CD8-positive, alpha-beta memory T cell (primary cell): ENCODE measurements around the gene ARHGAP44. TPM values are rescaled to one million over a fixed set of nuclear protein-coding genes. Genes with fewer than 3 reads are reported as not detected.

Source experiments
- CTCF ChIA-PET: fragments of 350-600 bp; sonication (Branson Sonifier 250); formaldehyde crosslinking; loops from one replicate; lab custom pipeline; 2021; ENCODE audit warnings: antibody characterized with exemption; lab: Charles Lee
- POLR2A ChIA-PET: fragments of 350-600 bp; sonication (Branson Sonifier 250); formaldehyde crosslinking; loops from one replicate; lab custom pipeline; 2021; ENCODE audit warnings: antibody characterized with exemption; lab: Charles Lee
- DNase-seq, 5 donors: peaks; one replicate each; pipeline versions ENCODE4 v3.0.0 to v3.0.0-alpha.2; 2020 to 2022; ENCODE audit warnings: mixed read lengths in 1 of 5
- H3K27ac ChIP-seq: one replicate; pipeline ENCODE4 v1.7.0; 2013; ENCODE audit warnings: low read depth, mild to moderate bottlenecking, low read length, moderate library complexity
- H3K27me3 ChIP-seq: 2 replicates; pipeline ENCODE4 v1.7.0; 2013; ENCODE audit warnings: low read length, mild to moderate bottlenecking; ENCODE audit not compliant: insufficient read depth, poor library complexity, severe bottlenecking
- H3K36me3 ChIP-seq: 2 replicates; pipeline ENCODE4 v1.7.0; 2013; ENCODE audit warnings: mild to moderate bottlenecking, low read length, moderate library complexity; ENCODE audit not compliant: insufficient read depth
- H3K4me1 ChIP-seq: 2 replicates; pipeline ENCODE4 v1.7.0; 2013; ENCODE audit warnings: mild to moderate bottlenecking, low read length, moderate library complexity; ENCODE audit not compliant: insufficient read depth
- H3K4me3 ChIP-seq: 2 replicates; pipeline ENCODE4 v1.7.0; 2013; ENCODE audit warnings: mild to moderate bottlenecking, low read length
- H3K9me3 ChIP-seq: 2 replicates; pipeline ENCODE4 v1.7.0; 2013; ENCODE audit warnings: mild to moderate bottlenecking, low read length
- H3K27ac Mint-ChIP-seq, 8 donors: one replicate each; pipeline ENCODE4 v1.8.0; 2020 to 2021; ENCODE audit warnings: mixed read lengths in 8 of 8, mild to moderate bottlenecking in 6 of 8, inconsistent platforms in 3 of 8, moderate library complexity in 3 of 8
- H3K27me3 Mint-ChIP-seq, 2 donors: one replicate each; pipeline ENCODE4 v1.8.0; 2020 to 2021; ENCODE audit warnings: mixed read lengths in 2 of 2, mild to moderate bottlenecking in 1 of 2, moderate library complexity in 1 of 2
- H3K36me3 Mint-ChIP-seq, 3 donors: one replicate each; pipeline ENCODE4 v1.8.0; 2020 to 2021; ENCODE audit warnings: mixed read lengths in 3 of 3, inconsistent platforms in 1 of 3, mild to moderate bottlenecking in 1 of 3
- H3K4me1 Mint-ChIP-seq, 3 donors: one replicate each; pipeline ENCODE4 v1.8.0; 2020 to 2021; ENCODE audit warnings: mixed read lengths in 3 of 3, inconsistent platforms in 1 of 3, mild to moderate bottlenecking in 1 of 3
- H3K4me3 Mint-ChIP-seq, 7 donors: one replicate each; pipeline ENCODE4 v1.8.0; 2020 to 2021; ENCODE audit warnings: mixed read lengths in 7 of 7, mild to moderate bottlenecking in 6 of 7, moderate library complexity in 4 of 7, inconsistent platforms in 2 of 7
- H3K9me3 Mint-ChIP-seq, 5 donors: one replicate each; pipeline ENCODE4 v1.8.0; 2020 to 2022; ENCODE audit warnings: mixed read lengths in 5 of 5, mild to moderate bottlenecking in 3 of 5, moderate library complexity in 2 of 5, inconsistent platforms in 1 of 5
- polyA plus RNA-seq: library from polyadenylated mRNA; unstranded; fragments of 300-500 nt; fragmentation: Illumina TruSeq; gene quantifications from one replicate; pipeline ENCODE4 v1.2.3, GENCODE V29; 2021
- total RNA-seq, 2 experiments: library from RNA; stranded (reverse); gene quantifications; one replicate each; pipeline ENCODE4 v1.2.3, GENCODE V29; 2021

Gene ARHGAP44
- total and polyA plus RNA-seq, 3 experiments from 2014 or later: not detected

DNA sequence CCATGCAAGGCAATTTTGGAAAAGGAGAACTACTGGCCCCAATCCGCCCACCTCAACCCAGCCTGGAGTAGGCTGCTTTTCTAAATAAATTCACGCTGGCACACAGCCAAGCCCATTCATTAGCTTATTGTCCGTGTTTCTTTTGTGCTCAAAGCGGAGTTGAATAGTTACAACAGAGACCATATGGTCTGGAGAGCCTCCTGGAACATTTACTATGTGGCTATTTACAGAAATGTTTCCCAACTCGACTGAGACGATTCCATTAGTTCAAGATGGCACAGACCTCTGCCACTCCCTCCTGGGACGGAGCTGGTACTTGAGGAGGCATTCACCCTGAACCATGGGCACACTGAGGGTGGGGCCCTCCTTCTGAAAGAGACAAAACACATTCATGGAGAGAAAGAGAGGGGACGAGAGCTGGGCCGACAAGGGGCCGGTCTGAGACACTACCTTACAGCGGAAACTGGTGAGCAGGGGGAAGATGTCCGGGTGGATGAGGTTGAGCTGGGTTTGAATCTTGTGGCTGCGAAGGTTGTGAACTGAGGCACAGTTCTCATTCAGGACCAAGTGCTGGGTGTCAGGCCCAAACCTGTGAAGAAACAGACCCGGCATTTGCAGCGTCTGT, 212.8 kb downstream of the ARHGAP44 start:
- H3K36me3 Mint-ChIP-seq: peaks cover 4 to 65% (median 14%) of the 10 kb centered on the region in 3 donors
- no peak overlapping the region for H3K27ac Mint-ChIP-seq
- no peaks in the 10 kb centered on the region for H3K9me3 Mint-ChIP-seq
- Histone ChIP-seq H3K4me1 (no peaks in the 10 kb centered on the region), H3K4me3 (no peak overlapping the region), H3K27me3 (no peaks in the 10 kb centered on the region), H3K36me3 (peaks cover 68% of the 10 kb centered on the region), H3K9me3 (no peaks in the 10 kb centered on the region), H3K27ac (no peak overlapping the region)
- POLR2A ChIA-PET: no interaction called here
- CTCF ChIA-PET: interaction anchor here (1.0 to 2.7 kb wide), 5 partner anchors 10 to 28 kb away, joined by 3 to 10 read pairs (median 9); partner anchors contain the start of gene ELAC2
- H3K4me3 Mint-ChIP-seq: no peak overlapping the region
- no peak for DNase-seq
- no peaks in the 10 kb centered on the region for H3K27me3 Mint-ChIP-seq
- peaks cover 0 to 7% (median 3%) of the 10 kb centered on the region in 3 donors for H3K4me1 Mint-ChIP-seq

DNA sequence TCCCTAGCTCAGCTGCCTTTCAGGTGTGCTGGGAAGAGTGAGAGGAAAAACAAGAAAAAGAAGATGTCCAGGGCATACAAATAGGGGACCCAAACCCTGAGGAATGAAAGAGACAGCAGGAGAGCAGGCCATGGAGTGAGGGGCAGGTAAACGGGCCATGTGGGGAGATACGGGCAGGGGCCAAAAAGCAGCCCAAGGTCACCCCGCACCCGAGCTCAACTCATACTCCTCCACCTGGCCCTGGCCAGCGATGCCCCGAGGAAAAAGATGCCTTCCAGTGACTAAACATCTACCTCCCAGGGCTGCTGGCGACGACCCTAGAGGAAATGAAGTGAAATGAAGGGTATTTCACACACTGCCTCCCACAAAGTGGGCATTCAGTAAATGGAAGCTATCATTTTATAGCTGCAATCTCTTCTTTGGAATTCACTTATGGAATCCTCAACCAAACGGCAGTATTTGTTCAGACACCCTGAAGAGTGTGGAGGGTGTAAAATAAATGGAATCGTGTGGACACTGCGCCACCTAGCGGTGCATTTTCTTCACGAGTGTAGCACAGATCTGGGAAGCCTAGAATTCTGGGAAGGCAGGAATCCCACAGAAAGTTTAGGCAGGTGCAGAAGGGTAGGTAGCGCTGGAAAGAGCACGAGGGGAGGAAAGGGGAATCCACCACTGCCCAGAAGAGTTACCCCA, 213.6 kb downstream of the ARHGAP44 start:
- DNase-seq: peak in 3 of 5 donors; percentile 23 to 38 (median 27)
- Histone ChIP-seq H3K27ac (no peak overlapping the region), H3K4me1 (no peaks in the 10 kb centered on the region), H3K9me3 (no peaks in the 10 kb centered on the region), H3K27me3 (no peaks in the 10 kb centered on the region), H3K36me3 (peaks cover 60% of the 10 kb centered on the region), H3K4me3 (no peak overlapping the region)
- ChIA-PET POLR2A (no interaction called here), CTCF (interaction anchor here (1.0 to 2.7 kb wide), 6 partner anchors 10 to 27 kb away, joined by 3 to 10 read pairs (median 8); partner anchors contain the start of gene ELAC2)
- Mint-ChIP-seq H3K4me3 (no peak overlapping the region), H3K27ac (no peak overlapping the region), H3K36me3 (peaks cover 0 to 64% (median 10%) of the 10 kb centered on the region in 3 donors), H3K4me1 (peaks cover 0 to 5% (median 3%) of the 10 kb centered on the region in 3 donors), H3K9me3 (no peaks in the 10 kb centered on the region), H3K27me3 (no peaks in the 10 kb centered on the region)

DNA sequence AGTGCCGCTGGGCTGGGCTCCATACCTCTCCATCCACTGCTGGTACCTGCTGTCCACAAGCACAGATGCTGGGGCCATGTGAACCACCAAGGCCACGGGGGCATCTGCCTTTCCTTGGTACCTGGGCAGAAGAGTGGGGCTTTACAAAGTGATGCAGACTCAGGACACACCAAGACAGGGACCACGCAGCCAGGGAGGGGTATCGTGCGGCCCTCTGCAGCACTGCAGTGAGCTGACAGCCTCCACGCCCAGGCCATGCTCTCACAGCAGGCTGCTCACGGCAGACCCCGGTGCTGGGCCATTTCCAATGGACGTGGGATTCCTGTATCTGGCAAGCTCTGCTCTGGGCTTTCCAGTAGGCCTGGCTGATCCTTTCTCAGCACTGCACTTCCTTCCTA, 214.2 kb downstream of the ARHGAP44 start:
- Mint-ChIP-seq H3K27ac (peak overlapping the region in 3 of 8 donors; percentile 25 to 74 (median 65)), H3K9me3 (no peaks in the 10 kb centered on the region), H3K4me3 (no peak overlapping the region), H3K4me1 (peaks cover 0 to 5% (median 3%) of the 10 kb centered on the region in 3 donors), H3K36me3 (peaks cover 0 to 63% (median 10%) of the 10 kb centered on the region in 3 donors), H3K27me3 (no peaks in the 10 kb centered on the region)
- no peaks in the 10 kb centered on the region for H3K9me3 ChIP-seq
- POLR2A ChIA-PET: no interaction called here
- H3K36me3 ChIP-seq: peaks cover 55% of the 10 kb centered on the region
- H3K27ac ChIP-seq: no peak overlapping the region
- H3K4me1 ChIP-seq: no peaks in the 10 kb centered on the region
- H3K4me3 ChIP-seq: no peak overlapping the region
- DNase-seq: no peak
- no peaks in the 10 kb centered on the region for H3K27me3 ChIP-seq
- CTCF ChIA-PET: interaction anchor here (1.0 to 2.7 kb wide), 6 partner anchors 10 to 27 kb away, joined by 3 to 10 read pairs (median 8); partner anchors contain the start of gene ELAC2

DNA sequence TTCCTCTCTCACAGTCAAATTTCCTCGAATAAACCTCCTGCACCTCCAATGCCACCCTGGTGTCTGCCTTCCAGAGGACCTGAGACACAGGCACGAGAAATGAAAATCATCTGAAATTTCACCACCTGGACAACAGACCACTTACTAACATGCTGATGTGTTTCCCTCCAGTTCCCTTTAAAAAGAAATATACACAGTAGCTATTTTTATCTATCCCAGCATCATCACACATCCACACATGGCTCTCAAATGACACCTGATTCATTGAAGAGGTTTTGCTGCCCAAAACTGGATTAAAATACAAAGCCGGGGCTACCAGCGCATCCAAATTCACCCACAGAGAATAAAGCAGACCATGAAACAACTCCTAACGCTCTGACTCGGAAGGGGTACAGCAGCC, 214.6 kb downstream of the ARHGAP44 start:
- H3K4me3 ChIP-seq: no peak overlapping the region
- Mint-ChIP-seq H3K4me1 (peaks cover 0 to 5% (median 3%) of the 10 kb centered on the region in 3 donors), H3K27me3 (no peaks in the 10 kb centered on the region), H3K36me3 (peaks cover 0 to 62% (median 10%) of the 10 kb centered on the region in 3 donors), H3K9me3 (no peaks in the 10 kb centered on the region), H3K4me3 (no peak overlapping the region), H3K27ac (peak overlapping the region in 4 of 8 donors; percentile 25 to 79 (median 70))
- no peak overlapping the region for H3K27ac ChIP-seq
- H3K36me3 ChIP-seq: peaks cover 50% of the 10 kb centered on the region
- ChIA-PET POLR2A (no interaction called here), CTCF (interaction anchor here (1.1 to 1.3 kb wide), 2 partner anchors 15 to 19 kb away, joined by 3 to 5 read pairs; no protein-coding TSS in a partner anchor)
- H3K4me1 ChIP-seq: no peaks in the 10 kb centered on the region
- H3K9me3 ChIP-seq: no peaks in the 10 kb centered on the region
- H3K27me3 ChIP-seq: no peaks in the 10 kb centered on the region
- no peak for DNase-seq

GRCh38 chr17:13004336-13004735, 215.0 kb downstream of the ARHGAP44 start:
- H3K27me3 ChIP-seq: no peaks in the 10 kb centered on the region
- DNase-seq: no peak
- no peak overlapping the region for H3K4me3 ChIP-seq
- Mint-ChIP-seq H3K4me1 (peaks cover 0 to 5% (median 3%) of the 10 kb centered on the region in 3 donors), H3K36me3 (peaks cover 0 to 60% (median 10%) of the 10 kb centered on the region in 3 donors), H3K27ac (peak overlapping the region in 4 of 8 donors; percentile 65 to 79 (median 68)), H3K4me3 (no peak overlapping the region), H3K9me3 (no peaks in the 10 kb centered on the region), H3K27me3 (no peaks in the 10 kb centered on the region)
- peaks cover 46% of the 10 kb centered on the region for H3K36me3 ChIP-seq
- H3K9me3 ChIP-seq: no peaks in the 10 kb centered on the region
- no peaks in the 10 kb centered on the region for H3K4me1 ChIP-seq
- ChIA-PET CTCF (interaction anchor here (0.9 to 1.3 kb wide), 3 partner anchors 9 to 19 kb away, joined by 3 to 5 read pairs (median 3); no protein-coding TSS in a partner anchor), POLR2A (no interaction called here)
- H3K27ac ChIP-seq: no peak overlapping the region

DNA sequence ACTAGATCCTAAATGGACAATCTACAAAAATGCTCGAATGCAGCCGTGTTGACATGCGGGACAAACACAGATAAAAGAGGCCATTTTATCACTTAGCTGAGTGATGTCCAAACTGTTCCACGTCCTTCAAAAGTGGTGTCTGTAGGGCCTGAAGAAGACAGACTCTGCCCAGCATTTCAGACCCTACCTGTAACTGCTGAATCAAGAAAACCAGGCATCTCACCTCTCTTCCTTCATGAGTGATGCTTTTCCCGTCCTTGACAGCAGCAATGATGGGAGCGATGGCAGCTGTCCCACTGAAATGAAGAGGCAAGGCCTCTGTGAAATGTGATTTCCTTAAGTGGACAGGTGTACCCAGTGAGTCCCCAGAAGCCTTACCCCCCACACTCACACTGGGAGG, 216.2 kb downstream of the ARHGAP44 start:
- peaks cover 0 to 5% (median 4%) of the 10 kb centered on the region in 3 donors for H3K4me1 Mint-ChIP-seq
- Histone ChIP-seq H3K9me3 (no peaks in the 10 kb centered on the region), H3K27me3 (no peaks in the 10 kb centered on the region), H3K36me3 (peaks cover 42% of the 10 kb centered on the region), H3K4me1 (no peaks in the 10 kb centered on the region), H3K4me3 (no peak overlapping the region), H3K27ac (no peak overlapping the region)
- ChIA-PET POLR2A (no interaction called here), CTCF (no interaction called here)
- no peaks in the 10 kb centered on the region for H3K9me3 Mint-ChIP-seq
- H3K4me3 Mint-ChIP-seq: no peak overlapping the region
- no peak for DNase-seq
- peaks cover 2 to 60% (median 12%) of the 10 kb centered on the region in 3 donors for H3K36me3 Mint-ChIP-seq
- peak overlapping the region in 2 of 8 donors; percentile 15 to 43 for H3K27ac Mint-ChIP-seq
- no peaks in the 10 kb centered on the region for H3K27me3 Mint-ChIP-seq

- ChIA-PET POLR2A (no interaction called here), CTCF (interaction anchor here (1.9 kb wide), 1 partner anchor 10 kb away, joined by 5 read pairs; the partner anchor contains the start of gene ELAC2)
- Histone ChIP-seq H3K4me3 (no peak overlapping the region), H3K4me1 (no peaks in the 10 kb centered on the region), H3K36me3 (peaks cover 49% of the 10 kb centered on the region), H3K27ac (no peak overlapping the region), H3K27me3 (no peaks in the 10 kb centered on the region), H3K9me3 (no peaks in the 10 kb centered on the region)
- peaks cover 5 to 18% (median 10%) of the 10 kb centered on the region in 3 donors for H3K4me1 Mint-ChIP-seq
- H3K36me3 Mint-ChIP-seq: peaks cover 11 to 84% (median 27%) of the 10 kb centered on the region in 3 donors
- no peaks in the 10 kb centered on the region for H3K27me3 Mint-ChIP-seq
- no peak overlapping the region for H3K4me3 Mint-ChIP-seq
- no peaks in the 10 kb centered on the region for H3K9me3 Mint-ChIP-seq
- H3K27ac Mint-ChIP-seq: peak overlapping the region in 2 of 8 donors; percentile 17 to 19
- DNase-seq: no peak
Observed at GRCh38 chr17:13008461-13008860, 219.2 kb downstream of the ARHGAP44 start.
